ENCODE results near the gene ONECUT1.
"Not testable (repeated sequence)": the region's sequence is repeated elsewhere in the genome, so short reads cannot be mapped to it uniquely, and the experiment has no call there.

The ONECUT1 gene

GRCh38 chr15:52790169-52790708 lies at the start of gene ONECUT1:
ONECUT1 (minus strand) TSS chr15:52790336; CDS start chr15:52789884, 452 bp downstream.
- DNase-seq (ENCODE audit: low spot score): peak; percentile 86

GRCh38 chr15:52834379-52834778 lies 44.2 kb upstream of the ONECUT1 start:
- DNase-seq (ENCODE audit: low spot score): no peak

GRCh38 chr15:52824169-52824942 lies 34.2 kb upstream of the ONECUT1 start:
- not testable (repeated sequence) for DNase-seq (ENCODE audit: low spot score)

GRCh38 chr15:52822475-52822874 lies 32.3 kb upstream of the ONECUT1 start:
- no peak for DNase-seq (ENCODE audit: low spot score)

GRCh38 chr15:52819253-52819652 lies 29.1 kb upstream of the ONECUT1 start:
- no peak for DNase-seq (ENCODE audit: low spot score)

- DNase-seq (ENCODE audit: low spot score): not testable (repeated sequence)
Observed at GRCh38 chr15:52815899-52816298, 25.8 kb upstream of the ONECUT1 start.

GRCh38 chr15:52808996-52809395 lies 18.9 kb upstream of the ONECUT1 start:
- no peak for DNase-seq (ENCODE audit: low spot score)

GRCh38 chr15:52808441-52808840 lies 18.3 kb upstream of the ONECUT1 start:
- no peak for DNase-seq (ENCODE audit: low spot score)

GRCh38 chr15:52806284-52806655 lies 16.1 kb upstream of the ONECUT1 start:
- no peak for DNase-seq (ENCODE audit: low spot score)

GRCh38 chr15:52805351-52806283 lies 15.5 kb upstream of the ONECUT1 start:
- DNase-seq (ENCODE audit: low spot score): no peak

GRCh38 chr15:52804526-52805081 lies 14.5 kb upstream of the ONECUT1 start:
- DNase-seq (ENCODE audit: low spot score): no peak

GRCh38 chr15:52803467-52804306 lies 13.6 kb upstream of the ONECUT1 start:
- DNase-seq (ENCODE audit: low spot score): peak; percentile 65

GRCh38 chr15:52803108-52803466 lies 13.0 kb upstream of the ONECUT1 start:
- no peak for DNase-seq (ENCODE audit: low spot score)

GRCh38 chr15:52802110-52802509 lies 12.0 kb upstream of the ONECUT1 start:
- DNase-seq (ENCODE audit: low spot score): no peak

GRCh38 chr15:52801748-52802085 lies 11.6 kb upstream of the ONECUT1 start:
- no peak for DNase-seq (ENCODE audit: low spot score)

- DNase-seq (ENCODE audit: low spot score): no peak
Observed at GRCh38 chr15:52800828-52801747, 11.0 kb upstream of the ONECUT1 start.

GRCh38 chr15:52799145-52799811 lies 9.1 kb upstream of the ONECUT1 start:
- no peak for DNase-seq (ENCODE audit: low spot score)

GRCh38 chr15:52798529-52799101 lies 8.5 kb upstream of the ONECUT1 start:
- peak; percentile 70 for DNase-seq (ENCODE audit: low spot score)

- no peak for DNase-seq (ENCODE audit: low spot score)
Observed at GRCh38 chr15:52797625-52798501, 7.7 kb upstream of the ONECUT1 start.

All from HuH-7 (cell line).